KMS-11 (cell line): ENCODE measurements around the gene TAMALIN.
A peak's percentile ranks its signal among the peaks of the same experiment; 100 is the strongest.

Experiments used
- H2AFZ ChIP-seq: fragments of 200-600 bp; sonication (generic); 2 replicates; pipeline ENCODE4 v1.6.1; 2016; ENCODE audit warnings: antibody characterized with exemption, mixed run types, low read depth
- H3K27ac ChIP-seq: fragments of 200-600 bp; sonication (generic); 2 replicates; pipeline ENCODE4 v1.6.1; 2016; ENCODE audit warnings: mild to moderate bottlenecking, mixed run types
- H3K27me3 ChIP-seq: fragments of 200-600 bp; sonication (generic); 2 replicates; pipeline ENCODE4 v1.6.1; 2017; ENCODE audit warnings: mild to moderate bottlenecking, low read depth, mixed run types, moderate library complexity; ENCODE audit not compliant: insufficient read depth
- H3K36me3 ChIP-seq: fragments of 200-600 bp; sonication (generic); 2 replicates; pipeline ENCODE4 v1.6.1; 2017; ENCODE audit warnings: mild to moderate bottlenecking, mixed run types; ENCODE audit not compliant: insufficient read depth
- H3K4me1 ChIP-seq: fragments of 200-600 bp; sonication (generic); 2 replicates; pipeline ENCODE4 v1.6.1; 2016; ENCODE audit warnings: mild to moderate bottlenecking, low read depth, mixed run types; ENCODE audit not compliant: poor library complexity, severe bottlenecking
- H3K4me2 ChIP-seq: fragments of 200-600 bp; sonication (generic); 2 replicates; pipeline ENCODE4 v1.7.0; 2016; ENCODE audit warnings: mild to moderate bottlenecking, mixed run types
- H3K4me3 ChIP-seq: fragments of 200-600 bp; sonication (generic); IDR thresholded peaks from 2 replicates; pipeline ENCODE4 v1.6.1; 2017; ENCODE audit warnings: low read depth, low read length, mixed read lengths; ENCODE audit not compliant: insufficient read depth
- H3K79me2 ChIP-seq: fragments of 200-600 bp; sonication (generic); 2 replicates; pipeline ENCODE4 v1.6.1; 2016; ENCODE audit warnings: low read depth, mixed run types; ENCODE audit not compliant: insufficient read depth
- H3K9ac ChIP-seq: fragments of 200-600 bp; sonication (generic); 2 replicates; pipeline ENCODE4 v1.6.1; 2016; ENCODE audit warnings: mild to moderate bottlenecking, mixed run types
- H4K20me1 ChIP-seq: fragments of 200-600 bp; sonication (generic); 2 replicates; pipeline ENCODE4 v1.6.1; 2016; ENCODE audit warnings: mild to moderate bottlenecking, mixed run types; ENCODE audit not compliant: insufficient read depth
- CTCF ChIP-seq: fragments of 200-600 bp; sonication (generic); conservative IDR thresholded peaks from 2 replicates; pipeline ENCODE4 v1.6.1; 2017; ENCODE audit warnings: low read depth, mild to moderate bottlenecking, antibody characterized with exemption, low read length, moderate library complexity, mixed read lengths

The TAMALIN gene

GRCh38 chr12:51963477-51963876 is 43.3 kb upstream of the TAMALIN start:
- Histone ChIP-seq H3K27me3 (no peaks in the 10 kb centered on the region), H3K27ac (no peak overlapping the region), H3K9ac (no peak overlapping the region), H3K4me1 (no peaks in the 10 kb centered on the region), H3K4me2 (no peak overlapping the region), H3K79me2 (no peaks in the 10 kb centered on the region), H3K4me3 (no peak overlapping the region), H2AFZ (no peak overlapping the region), H3K36me3 (no peaks in the 10 kb centered on the region), H4K20me1 (no peaks in the 10 kb centered on the region)
- TF ChIP-seq CTCF = no peak

GRCh38 chr12:51969643-51970042 is 37.1 kb upstream of the TAMALIN start:
- Histone ChIP-seq H3K27me3 (no peaks in the 10 kb centered on the region), H4K20me1 (no peaks in the 10 kb centered on the region), H3K27ac (no peak overlapping the region), H2AFZ (no peak overlapping the region), H3K4me2 (no peak overlapping the region), H3K79me2 (no peaks in the 10 kb centered on the region; the same call in 1 of the 2 replicates), H3K4me3 (no peak overlapping the region), H3K4me1 (peaks cover 22% of the 10 kb centered on the region), H3K36me3 (no peaks in the 10 kb centered on the region), H3K9ac (no peak overlapping the region)
- TF ChIP-seq CTCF = no peak

GRCh38 chr12:51970904-51971646 is 35.7 kb upstream of the TAMALIN start:
- peak overlapping the region; percentile 17; the same call in 1 of the 2 replicates for H3K4me2 ChIP-seq

GRCh38 chr12:51971679-51972421 is 34.9 kb upstream of the TAMALIN start:
- Histone ChIP-seq H3K4me1 (peaks cover 22% of the 10 kb centered on the region), H3K4me2 (peak overlapping the region; percentile 17; the same call in 1 of the 2 replicates), H3K4me3 (no peak overlapping the region), H3K27ac (no peak overlapping the region), H3K27me3 (no peaks in the 10 kb centered on the region), H3K36me3 (no peaks in the 10 kb centered on the region), H4K20me1 (no peaks in the 10 kb centered on the region), H3K79me2 (no peaks in the 10 kb centered on the region; the same call in 1 of the 2 replicates), H2AFZ (no peak overlapping the region), H3K9ac (no peak overlapping the region)
- TF ChIP-seq CTCF = no peak

More at GRCh38 chr12:51970904-51971646, 35.7 kb upstream of the TAMALIN start:
- no peaks in the 10 kb centered on the region for H4K20me1 ChIP-seq
- H3K9ac ChIP-seq = no peak overlapping the region
- H3K79me2 ChIP-seq = no peaks in the 10 kb centered on the region; the same call in 1 of the 2 replicates
- no peak overlapping the region for H3K4me3 ChIP-seq
- no peak overlapping the region for H3K27ac ChIP-seq
- TF ChIP-seq CTCF = peak; percentile 56; the same call in 1 of the 2 replicates
- no peaks in the 10 kb centered on the region for H3K27me3 ChIP-seq
- no peak overlapping the region for H2AFZ ChIP-seq
- H3K36me3 ChIP-seq = no peaks in the 10 kb centered on the region
- peaks cover 22% of the 10 kb centered on the region for H3K4me1 ChIP-seq
